GM19372 (cell line): ENCODE data around the gene CD82.
"Not testable (repeated sequence)": the region's sequence is repeated elsewhere in the genome, so short reads cannot be mapped to it uniquely, and the experiment has no call there.

Experiments used
- ATAC-seq: cut with Tn5 transposase; IDR thresholded peaks from one replicate; pipeline ENCODE4 v1.9.1; 2021; ENCODE audit warnings: mild to moderate bottlenecking, low read depth, moderate library complexity; ENCODE audit not compliant: unreplicated experiment

The CD82 gene

GRCh38 chr11:44654596-44654995, 89.1 kb downstream of the CD82 start:
- no peak for ATAC-seq

GRCh38 chr11:44657836-44658505, 92.5 kb downstream of the CD82 start:
- ATAC-seq = no peak

- no peak for ATAC-seq
Measured at GRCh38 chr11:44658506-44658850, 93.0 kb downstream of the CD82 start.

GRCh38 chr11:44659641-44660040, 94.2 kb downstream of the CD82 start:
- ATAC-seq = no peak

GRCh38 chr11:44660535-44660934, 95.1 kb downstream of the CD82 start:
- ATAC-seq = not testable (repeated sequence)

- ATAC-seq = no peak
Measured at GRCh38 chr11:44661311-44661717, 95.9 kb downstream of the CD82 start.
